Smooth muscle cell (in vitro differentiated cells): ENCODE measurements around the gene GJB6. TPM values are rescaled to one million over a fixed set of nuclear protein-coding genes. Genes with fewer than 3 reads are reported as not detected.

Source experiments
- DNase-seq: peaks from one replicate; lab custom pipeline; 2025; ENCODE audit not compliant: unreplicated experiment; lab: John Stamatoyannopoulos, UW
- H2AFZ ChIP-seq: fragments of 200-600 bp; sonication (generic); 2 replicates; pipeline ENCODE4 v1.6.0; 2016; ENCODE audit warnings: antibody characterized with exemption, low read depth, mild to moderate bottlenecking
- H3F3A ChIP-seq: fragments of 200-600 bp; sonication (generic); 2 replicates; pipeline ENCODE4 v1.6.0; 2017; ENCODE audit warnings: antibody characterized with exemption, low read depth
- H3K27ac ChIP-seq: fragments of 200-600 bp; sonication (generic); 2 replicates; pipeline ENCODE4 v1.5.1; 2016; ENCODE audit warnings: low read depth, mild to moderate bottlenecking
- H3K27me3 ChIP-seq: fragments of 200-600 bp; sonication (generic); 2 replicates; pipeline ENCODE4 v1.6.1; 2016; ENCODE audit warnings: low read depth, mild to moderate bottlenecking
- H3K36me3 ChIP-seq: fragments of 200-600 bp; sonication (generic); 2 replicates; pipeline ENCODE4 v1.5.1; 2016; ENCODE audit warnings: low read depth
- H3K4me1 ChIP-seq: fragments of 200-600 bp; sonication (generic); 2 replicates; pipeline ENCODE4 v1.5.1; 2016; ENCODE audit warnings: low read depth
- H3K4me2 ChIP-seq: fragments of 200-600 bp; sonication (generic); 2 replicates; pipeline ENCODE4 v1.6.0; 2016; ENCODE audit warnings: mild to moderate bottlenecking
- H3K4me3 ChIP-seq: fragments of 200-600 bp; sonication (generic); 2 replicates; pipeline ENCODE4 v1.5.1; 2016; ENCODE audit warnings: mild to moderate bottlenecking
- H3K79me2 ChIP-seq: fragments of 200-600 bp; sonication (generic); 2 replicates; pipeline ENCODE4 v1.6.0; 2016; ENCODE audit warnings: low read depth, mild to moderate bottlenecking
- H3K9ac ChIP-seq: fragments of 200-600 bp; sonication (generic); 2 replicates; pipeline ENCODE4 v1.6.0; 2016; ENCODE audit warnings: low read depth
- H3K9me3 ChIP-seq: fragments of 200-600 bp; sonication (generic); replicated peaks from 2 replicates; pipeline ENCODE4 v1.5.1; 2016; ENCODE audit warnings: low read depth
- H4K20me1 ChIP-seq: fragments of 200-600 bp; sonication (generic); 2 replicates; pipeline ENCODE4 v1.6.0; 2016; ENCODE audit warnings: low read depth
- CTCF ChIP-seq: fragments of 200-600 bp; sonication (generic); IDR thresholded peaks from 2 replicates; pipeline ENCODE4 v1.5.1; 2017; ENCODE audit warnings: borderline replicate concordance, mild to moderate bottlenecking, antibody characterized with exemption; ENCODE audit not compliant: insufficient read depth, poor library complexity, severe bottlenecking
- WGBS: methylation state at CpG from one replicate; pipeline ENCODE4 v1.1.7; 2016; ENCODE audit warnings: low lambda C conversion rate; 5-methylcytosine and 5-hydroxymethylcytosine counted together
- polyA plus RNA-seq: library from polyadenylated mRNA; unstranded; fragments of >200 nt; fragmentation: Nextera tagmentation; extraction: Ambion mirVana; gene quantifications from 2 replicates; pipeline ENCODE4 v1.2.1, GENCODE V29; 2016
- total RNA-seq: library from RNA; depleted of rRNA; stranded (reverse); fragments of >200 nt; gene quantifications from 2 replicates; pipeline ENCODE4 v1.2.3, GENCODE V29; 2014

Gene GJB6
- total and polyA plus RNA-seq, 2 experiments from 2014 or later, result 8.4 to 55.6 TPM

GRCh38 chr13:20206065-20206697 lies 25.9 kb downstream of the GJB6 start:
- H3K36me3 ChIP-seq, result no peaks in the 10 kb centered on the region
- H3K27me3 ChIP-seq, result peaks cover 5% of the 10 kb centered on the region
- 85% methylated on average over 11 of the region's 11 CpGs for WGBS
- H4K20me1 ChIP-seq, result no peaks in the 10 kb centered on the region
- H3K4me1 ChIP-seq, result no peaks in the 10 kb centered on the region
- no peak overlapping the region for H2AFZ ChIP-seq
- H3K9me3 ChIP-seq, result peaks cover 4% of the 10 kb centered on the region
- H3K4me2 ChIP-seq, result no peak overlapping the region
- H3K27ac ChIP-seq, result no peak overlapping the region
- no peak overlapping the region for H3K4me3 ChIP-seq
- no peak for TF ChIP-seq CTCF
- no peak for DNase-seq
- no peaks in the 10 kb centered on the region for H3K79me2 ChIP-seq
- H3F3A ChIP-seq, result no peaks in the 10 kb centered on the region
- H3K9ac ChIP-seq, result no peak overlapping the region

- Histone ChIP-seq H3K79me2 (no peaks in the 10 kb centered on the region), H3K4me1 (peaks cover 7% of the 10 kb centered on the region), H3K4me2 (no peak overlapping the region), H2AFZ (no peak overlapping the region), H3F3A (no peaks in the 10 kb centered on the region), H3K36me3 (no peaks in the 10 kb centered on the region), H3K9me3 (peaks cover 8% of the 10 kb centered on the region), H3K27me3 (peaks cover 33% of the 10 kb centered on the region), H3K27ac (no peak overlapping the region), H3K4me3 (no peak overlapping the region), H3K9ac (no peak overlapping the region), H4K20me1 (no peaks in the 10 kb centered on the region)
- no peak for TF ChIP-seq CTCF
- no peak for DNase-seq
- WGBS, result 84% methylated on average over 1 of the region's 1 CpG
Observed at GRCh38 chr13:20198781-20199180, 33.3 kb downstream of the GJB6 start.

GRCh38 chr13:20197361-20197834 lies 34.7 kb downstream of the GJB6 start:
- Histone ChIP-seq H3K27ac (no peak overlapping the region), H3F3A (no peaks in the 10 kb centered on the region), H3K79me2 (no peaks in the 10 kb centered on the region), H3K9me3 (peaks cover 5% of the 10 kb centered on the region), H3K4me2 (peak overlapping the region; percentile 55), H3K27me3 (peaks cover 42% of the 10 kb centered on the region), H3K4me1 (peaks cover 17% of the 10 kb centered on the region), H3K36me3 (no peaks in the 10 kb centered on the region), H4K20me1 (no peaks in the 10 kb centered on the region), H3K4me3 (no peak overlapping the region), H3K9ac (no peak overlapping the region), H2AFZ (peak overlapping the region; percentile 5)
- TF ChIP-seq CTCF, result peak; percentile 46
- DNase-seq, result no peak
- 13% methylated on average over 5 of the region's 5 CpGs for whole genome bisulfite sequencing

- H3K4me2 ChIP-seq, result no peak overlapping the region
- 76% methylated on average over 8 of the region's 8 CpGs for WGBS
- peaks cover 26% of the 10 kb centered on the region for H3K4me1 ChIP-seq
Observed at GRCh38 chr13:20195801-20196200, 36.3 kb downstream of the GJB6 start.

More at GRCh38 chr13:20195801-20196200, 36.3 kb downstream of the GJB6 start:
- Histone ChIP-seq H3K36me3 (no peaks in the 10 kb centered on the region), H3K9ac (no peak overlapping the region), H3K9me3 (peaks cover 3% of the 10 kb centered on the region), H3K79me2 (no peaks in the 10 kb centered on the region), H4K20me1 (no peaks in the 10 kb centered on the region), H3K27me3 (peaks cover 42% of the 10 kb centered on the region), H3F3A (no peaks in the 10 kb centered on the region), H3K27ac (no peak overlapping the region), H3K4me3 (no peak overlapping the region), H2AFZ (no peak overlapping the region)
- TF ChIP-seq CTCF, result no peak
- DNase-seq, result no peak
